HCT116 (cell line): ENCODE results near the gene STAP2.

Experiments
- CTCF ChIP-seq, 3 experiments: fragments of 200-600 bp in 1 of 3; sonication (generic) in 1 of 3; IDR thresholded peaks in 2 of 3; conservative IDR thresholded peaks in 1 of 3; 2 replicates each; pipeline ENCODE4 v1.5.1; 2012 to 2017; ENCODE audit warnings: low read depth in 2 of 3, low read length in 2 of 3, antibody characterized with exemption in 1 of 3, borderline replicate concordance in 1 of 3, control low read depth in 1 of 3, mild to moderate bottlenecking in 1 of 3, mixed read lengths in 1 of 3, mixed run types in 1 of 3, moderate library complexity in 1 of 3; ENCODE audit not compliant: insufficient read depth in 1 of 3
- SP1 ChIP-seq: IDR thresholded peaks from 2 replicates; pipeline ENCODE4 v1.6.1; 2012; ENCODE audit warnings: low read depth

DNA sequence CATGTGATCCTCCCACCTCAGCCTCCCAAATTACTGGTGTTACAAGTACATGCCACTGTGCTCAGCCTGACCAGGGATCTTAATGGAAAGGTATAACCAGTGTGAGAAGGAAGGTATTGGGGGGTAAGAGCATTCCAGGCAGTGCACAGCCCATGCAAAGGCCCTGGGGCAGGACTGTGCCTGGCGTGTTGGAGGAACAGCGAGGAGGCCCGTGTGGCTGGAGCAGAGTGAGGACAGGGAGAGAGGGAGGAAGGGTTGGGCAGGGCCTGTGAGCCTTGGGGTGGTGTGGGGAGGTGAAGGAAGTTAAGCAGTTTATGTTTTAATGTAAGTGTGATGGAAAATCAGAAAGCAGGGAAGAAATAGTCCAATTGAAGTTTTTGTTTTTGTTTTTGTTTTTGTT lies 38.0 kb downstream of the STAP2 start:
- no peak for TF ChIP-seq SP1
- no peak for TF ChIP-seq CTCF (IDR thresholded peaks at IDR 0.05 in 2 of 3, conservative IDR thresholded peaks at IDR 0.05 in 1 of 3; ENCODE audit: borderline replicate concordance in 1 of 3, insufficient read depth in 1 of 3, low read depth in 2 of 3, low read length in 2 of 3)
